ENCODE results near the gene LACC1. TPM values are rescaled to one million over a fixed set of nuclear protein-coding genes. Genes with fewer than 3 reads are reported as not detected.

The LACC1 gene
- total and polyA plus RNA-seq, 2 of the 8 experiments (the other 6 are each of a cell fraction or from before 2014, with no cell fraction given), result 0.57 to 3.6 TPM

- no peak for TF ChIP-seq POLR2A (IDR thresholded peaks at IDR 0.05; ENCODE audit: control extremely low read depth in 1 of 2, low read depth in 2 of 2, low read length in 2 of 2)
- no peak for TF ChIP-seq JUND (IDR thresholded peaks at IDR 0.05; ENCODE audit: low read length)
- no peak for TF ChIP-seq HDAC2 (IDR thresholded peaks at IDR 0.05; ENCODE audit: borderline replicate concordance in 1 of 2, low read depth in 2 of 2, low read length in 2 of 2)
Observed at GRCh38 chr13:43920965-43921674, 41.4 kb downstream of the LACC1 start (continued).
